HG03064 (cell line): ENCODE data around the gene SUV39H1.

Experiments
- ATAC-seq: cut with Tn5 transposase; IDR thresholded peaks from one replicate; pipeline ENCODE4 v1.9.1; 2021; ENCODE audit warnings: low read depth; ENCODE audit not compliant: unreplicated experiment

Gene SUV39H1

DNA sequence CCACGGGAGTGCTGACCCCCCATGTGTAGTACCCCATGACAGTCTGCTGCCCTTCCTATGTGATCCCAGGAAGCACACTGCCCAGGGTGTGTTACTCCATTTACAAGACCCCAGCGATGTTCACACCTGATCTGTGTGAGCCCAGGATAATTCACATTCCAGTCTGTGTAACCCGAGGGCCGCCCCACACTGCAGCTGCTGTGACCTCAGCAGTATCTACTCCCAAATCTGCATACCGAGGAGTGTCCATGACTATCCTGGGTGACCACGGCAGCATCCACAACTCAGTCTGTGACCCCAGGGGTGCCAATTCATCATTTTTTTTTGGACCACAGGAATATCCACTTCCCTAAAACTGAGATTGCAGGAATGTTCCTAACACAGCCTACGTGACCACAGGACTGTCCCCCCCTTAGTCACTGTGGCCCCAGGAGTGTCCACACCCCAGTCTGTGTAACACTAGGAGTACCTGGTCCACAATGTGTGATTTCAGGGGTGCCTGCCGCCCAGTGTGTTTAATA is 57.2 kb downstream of the SUV39H1 start:
- no peak for ATAC-seq

DNA sequence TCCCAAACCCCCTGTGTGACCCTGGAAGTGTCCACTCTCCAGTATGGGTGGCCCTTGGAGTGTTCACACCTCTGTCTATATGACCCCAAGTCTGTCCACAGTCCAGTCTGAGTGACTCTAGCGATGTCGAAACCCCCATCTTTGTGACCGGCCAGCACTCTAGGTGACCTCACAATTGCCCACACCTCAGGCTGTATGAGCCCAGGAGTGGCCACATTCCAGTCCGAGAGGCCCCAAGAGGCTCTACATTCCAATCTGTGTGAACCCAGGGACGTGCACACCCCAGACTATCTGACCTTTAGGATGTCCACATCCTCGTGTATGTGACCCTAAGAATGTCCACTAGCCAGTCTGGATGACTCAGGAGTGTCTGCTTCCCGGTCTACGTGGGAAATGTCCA is 57.7 kb downstream of the SUV39H1 start:
- no peak for ATAC-seq
